Globus pallidus (tissue), 1 donor: Measurements from ENCODE around the gene RAB29.

Experiments used
- DNase-seq: peaks from one replicate; pipeline ENCODE4 v3.0.0-alpha.2; 2015; ENCODE audit warnings: low spot score

Gene RAB29

DNA sequence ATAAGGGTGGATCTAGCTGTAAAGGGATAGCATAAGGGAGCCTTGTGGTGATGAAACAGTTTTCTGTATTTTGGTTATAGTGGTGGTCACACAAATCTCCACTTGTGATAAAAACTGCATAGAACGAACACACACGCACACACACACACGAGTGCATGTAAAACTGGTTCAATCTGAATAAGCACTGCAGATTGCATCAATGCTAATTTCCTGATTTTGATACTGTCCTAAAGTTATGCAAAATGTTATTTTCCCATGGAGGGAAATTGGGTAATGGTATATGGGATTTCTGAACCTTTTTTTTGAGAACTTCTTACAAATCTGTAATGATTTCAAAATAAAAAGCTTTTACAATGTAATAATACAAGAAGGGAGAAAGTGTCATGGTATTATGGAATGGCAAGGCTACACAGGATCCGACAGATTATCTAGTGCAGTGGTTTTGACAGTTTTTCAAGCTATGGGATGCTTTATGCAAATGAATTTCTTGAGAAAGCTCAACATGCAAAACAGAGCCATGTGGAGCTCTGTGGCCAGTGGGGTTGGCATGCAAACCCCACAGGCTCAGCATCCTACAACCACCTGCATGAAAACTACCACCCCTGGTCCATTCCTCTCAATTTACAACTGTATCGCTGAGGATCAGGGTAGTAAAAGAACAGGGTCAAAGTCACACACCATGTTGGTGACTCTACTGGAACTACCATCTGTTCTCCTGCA lies 18.9 kb upstream of the RAB29 start:
- no peak for DNase-seq

DNA sequence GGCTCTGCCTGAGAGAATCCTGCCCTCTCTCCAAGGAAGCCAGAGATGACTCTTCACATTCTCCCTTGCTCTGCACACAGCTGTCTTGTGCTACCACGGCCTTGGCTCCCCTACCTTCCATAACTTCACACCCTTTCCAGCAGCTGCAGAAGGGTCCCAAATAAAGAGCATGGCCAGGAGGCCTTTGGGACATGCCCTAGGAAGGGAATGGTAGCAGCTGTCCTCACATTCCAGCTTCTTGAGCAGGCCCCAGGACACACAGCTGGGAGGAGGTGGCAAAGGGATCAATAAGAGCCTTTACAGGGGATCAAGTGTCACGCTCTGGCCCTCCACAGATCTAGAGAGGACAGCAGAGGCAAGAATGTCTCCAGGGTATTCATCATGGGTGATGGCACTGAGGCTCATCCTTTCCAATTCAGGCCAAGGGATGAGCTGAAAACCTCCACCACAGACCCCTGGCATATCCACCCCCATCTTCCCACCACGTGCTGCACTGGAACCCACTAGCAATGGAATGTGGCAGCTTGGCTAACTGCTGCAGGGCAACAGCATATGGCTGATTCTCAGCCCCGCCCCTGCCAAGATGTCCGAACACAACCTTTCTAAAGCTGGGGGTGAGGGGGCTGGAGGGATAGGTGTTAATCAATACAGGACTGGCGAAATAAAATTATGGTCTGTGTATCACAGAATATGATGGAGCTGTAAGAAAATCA lies 17.8 kb upstream of the RAB29 start:
- DNase-seq = no peak

DNA sequence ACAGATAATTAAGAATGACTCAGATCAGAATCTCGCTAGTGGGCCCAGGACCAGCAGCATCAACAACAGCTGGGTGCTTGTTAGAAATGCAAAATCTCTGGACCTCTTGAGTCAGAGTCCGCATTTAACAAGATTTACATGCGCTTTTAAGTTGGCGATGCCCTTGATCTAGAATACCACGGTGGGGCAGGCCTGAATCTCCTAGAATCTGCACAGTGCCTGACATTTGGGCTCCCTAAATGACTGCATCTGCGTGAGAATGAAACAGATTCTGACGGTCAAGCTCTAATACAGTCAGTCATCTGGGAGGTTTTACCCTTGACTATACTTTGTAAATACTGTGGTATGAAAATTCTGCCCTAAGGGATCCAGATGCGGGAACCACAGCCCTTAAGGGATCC lies 17.2 kb upstream of the RAB29 start:
- DNase-seq = no peak

DNA sequence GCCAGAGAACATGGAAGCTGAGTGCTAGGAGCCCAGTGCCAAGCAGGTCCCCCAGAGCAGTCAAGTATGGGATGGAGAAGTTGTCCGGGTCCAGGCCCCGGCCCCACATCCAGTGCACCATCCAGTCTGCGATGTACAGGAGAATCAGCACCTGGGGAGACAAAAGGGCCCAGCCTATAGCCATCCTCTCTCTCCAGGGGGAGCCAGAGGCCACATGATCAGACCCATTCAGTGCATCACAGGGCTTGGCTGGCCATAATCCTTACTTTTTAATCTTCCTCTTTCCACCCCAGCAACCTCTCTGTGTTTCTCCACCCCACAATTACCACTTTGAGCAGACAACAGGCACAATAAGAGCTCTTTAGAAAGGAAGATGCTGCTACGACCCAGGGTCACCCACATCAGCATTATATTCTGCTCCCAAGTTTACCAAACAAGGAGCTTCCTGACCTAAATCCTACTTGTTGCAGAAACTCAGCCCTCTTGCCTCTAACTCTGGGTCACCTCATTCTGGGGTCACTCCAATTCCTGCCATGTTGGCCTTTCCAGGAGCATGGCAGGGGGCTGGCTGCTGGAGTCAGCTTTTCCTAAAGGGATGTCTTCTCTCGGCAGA lies 16.4 kb upstream of the RAB29 start:
- peak; percentile 80 for DNase-seq

DNA sequence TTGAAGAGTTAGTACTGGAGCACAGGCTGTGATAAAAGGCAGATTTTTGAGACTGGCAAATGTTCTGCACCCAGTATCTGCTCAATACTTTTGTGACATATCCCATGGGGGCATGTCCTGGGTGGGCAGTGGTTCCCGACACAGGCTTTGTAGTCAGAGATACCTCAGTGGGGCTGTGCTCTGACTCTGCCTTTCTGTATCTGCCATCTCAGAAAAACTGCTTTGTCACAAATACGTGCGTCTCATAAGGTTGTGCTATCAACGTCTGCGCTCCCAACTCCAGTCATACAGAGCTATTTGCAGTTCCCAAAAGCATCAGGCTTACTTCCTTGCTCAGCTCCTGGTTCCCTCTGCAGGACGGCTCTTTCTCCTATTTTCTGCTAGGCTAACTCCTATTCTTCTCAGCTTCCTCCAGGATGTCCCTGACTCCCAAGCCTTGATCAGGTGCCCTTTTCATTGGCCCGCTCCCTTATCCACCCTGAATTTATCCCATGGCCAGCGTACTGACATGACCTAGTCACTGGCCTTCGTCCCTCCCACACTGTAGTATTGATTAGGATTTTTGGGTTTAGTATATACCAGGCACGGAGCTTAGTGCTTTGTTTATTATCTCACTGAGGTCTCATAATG lies 12.1 kb upstream of the RAB29 start:
- DNase-seq = no peak

DNA sequence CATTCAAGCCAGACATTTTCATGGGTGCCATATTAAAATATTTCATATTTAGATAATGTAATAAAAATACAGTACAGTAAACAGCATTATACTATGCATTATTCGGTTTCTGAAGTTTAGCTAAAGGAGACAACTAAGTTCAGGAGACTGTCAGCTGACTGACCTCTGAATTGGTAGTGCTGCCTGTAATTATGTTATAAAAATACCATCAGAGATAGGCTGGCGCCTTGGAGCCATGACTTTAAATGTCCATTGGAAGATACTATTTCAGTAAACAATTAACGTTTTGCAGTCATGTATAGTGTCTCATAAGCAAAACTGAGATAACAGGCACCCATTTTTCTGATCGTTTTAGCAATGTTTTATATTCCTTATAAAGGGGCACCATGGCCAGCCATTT lies 11.3 kb upstream of the RAB29 start:
- no peak for DNase-seq

DNA sequence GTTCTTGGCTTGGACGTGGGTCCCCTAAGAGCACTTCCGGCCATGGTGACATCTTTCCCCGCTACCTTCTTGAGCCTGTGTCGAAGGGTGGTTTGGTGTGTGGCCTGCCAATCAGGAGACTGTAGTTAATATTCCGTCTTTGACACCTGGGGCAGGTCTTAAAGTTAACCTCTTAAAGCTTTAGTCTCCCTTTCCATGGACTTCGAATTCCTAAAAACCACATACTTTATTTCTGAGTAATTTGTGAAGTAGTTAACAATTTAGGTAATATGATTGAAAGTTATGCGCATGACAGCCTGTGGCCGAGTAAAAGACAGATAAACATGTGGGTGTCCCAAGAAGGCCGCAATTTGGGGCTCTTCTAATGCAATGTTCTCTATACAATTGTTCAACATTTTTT lies 10.2 kb upstream of the RAB29 start:
- DNase-seq = no peak

DNA sequence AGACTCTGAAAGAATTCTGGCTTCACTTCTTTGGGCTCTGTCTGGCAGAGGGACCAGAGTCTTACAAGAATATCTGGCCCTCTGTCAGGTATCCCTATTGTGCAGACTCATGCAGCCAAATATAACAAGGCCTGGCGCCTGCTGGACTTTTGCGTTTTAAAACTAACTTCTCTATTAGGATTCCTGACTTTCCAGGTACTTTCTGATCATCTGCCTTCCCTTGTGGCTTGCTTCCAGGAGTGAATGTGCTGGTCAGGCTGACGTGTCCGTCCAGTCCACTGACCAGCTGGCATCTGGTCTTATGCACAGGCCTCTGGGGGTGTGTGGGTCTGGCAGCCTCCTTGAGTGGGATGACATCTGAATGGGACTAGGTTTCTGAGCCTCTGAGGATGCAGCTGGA lies 8.6 kb upstream of the RAB29 start:
- no peak for DNase-seq

DNA sequence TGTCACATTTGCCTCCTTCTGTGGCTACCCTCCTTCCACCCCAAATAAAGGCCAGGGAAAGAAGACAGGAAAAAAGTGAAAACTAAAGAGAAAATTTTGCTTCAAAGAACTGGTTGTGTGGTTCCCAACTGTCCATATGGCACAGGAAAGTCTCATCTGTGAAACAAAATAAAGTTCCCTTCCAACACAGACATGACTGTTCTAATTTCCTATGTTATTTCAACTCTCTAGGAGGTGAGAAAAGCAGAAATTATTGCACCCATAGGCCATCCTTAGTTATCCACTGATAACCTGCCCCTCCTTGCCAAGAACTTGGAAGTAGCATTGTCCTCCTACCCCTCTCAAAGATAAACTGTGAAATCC lies 8.1 kb upstream of the RAB29 start:
- DNase-seq = no peak

DNA sequence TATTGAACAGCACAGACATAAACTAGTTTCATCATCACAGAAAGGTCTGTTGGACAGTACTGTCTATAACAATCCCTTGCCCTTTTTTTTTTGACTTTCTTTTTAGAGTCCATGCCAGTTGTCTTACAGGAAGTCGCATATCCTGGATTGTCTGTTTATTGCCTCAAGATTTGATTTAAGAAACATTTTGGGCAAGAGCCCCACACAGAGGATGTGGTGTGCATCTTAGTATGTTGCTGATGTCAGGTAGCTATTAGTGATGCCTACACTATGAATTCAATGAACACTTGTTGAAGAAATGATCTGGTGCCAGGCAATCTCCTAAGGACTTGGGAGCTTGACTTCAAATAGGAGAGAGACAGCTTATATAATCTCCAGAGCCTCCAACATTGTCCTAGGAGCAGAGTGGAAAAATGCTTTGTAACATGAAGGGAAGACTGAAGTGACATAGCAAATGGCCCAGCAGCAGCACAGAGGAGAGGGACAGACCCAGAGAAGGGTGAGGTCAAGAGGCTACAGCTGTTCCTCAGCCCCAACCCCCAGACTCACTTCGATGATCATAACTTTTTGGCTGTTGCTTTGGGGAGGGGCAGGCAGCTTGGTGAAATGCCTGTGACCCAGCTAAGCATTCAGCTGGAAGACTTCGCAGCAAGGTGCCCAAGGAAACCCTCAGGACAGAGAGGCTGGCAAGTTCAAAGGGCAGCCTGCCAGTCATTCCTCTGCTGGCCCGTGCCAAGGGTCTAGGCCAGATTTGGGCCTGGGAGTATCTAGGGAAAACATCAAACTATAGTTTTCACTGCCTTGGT lies 7.5 kb upstream of the RAB29 start:
- no peak for DNase-seq

DNA sequence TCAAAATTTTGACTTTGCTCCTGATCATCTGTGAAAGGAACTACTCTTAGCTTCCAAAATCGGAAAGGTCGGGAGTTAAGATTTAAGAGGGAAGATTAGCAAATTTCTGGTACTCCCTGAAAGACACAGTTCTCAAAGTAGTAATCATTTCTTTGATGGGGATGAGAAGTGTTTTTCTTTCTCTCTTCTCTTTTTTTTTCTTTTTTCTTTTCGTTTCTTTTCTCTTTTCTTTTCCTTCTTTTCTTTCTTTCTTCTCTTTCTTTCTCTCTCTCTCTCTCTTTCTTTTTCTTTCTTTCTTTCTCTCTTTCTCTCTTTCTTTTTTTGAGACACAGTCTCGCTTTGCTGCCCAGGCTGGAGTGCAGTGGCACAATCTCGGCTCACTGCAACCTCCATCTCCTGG lies 5.1 kb upstream of the RAB29 start:
- no peak for DNase-seq

DNA sequence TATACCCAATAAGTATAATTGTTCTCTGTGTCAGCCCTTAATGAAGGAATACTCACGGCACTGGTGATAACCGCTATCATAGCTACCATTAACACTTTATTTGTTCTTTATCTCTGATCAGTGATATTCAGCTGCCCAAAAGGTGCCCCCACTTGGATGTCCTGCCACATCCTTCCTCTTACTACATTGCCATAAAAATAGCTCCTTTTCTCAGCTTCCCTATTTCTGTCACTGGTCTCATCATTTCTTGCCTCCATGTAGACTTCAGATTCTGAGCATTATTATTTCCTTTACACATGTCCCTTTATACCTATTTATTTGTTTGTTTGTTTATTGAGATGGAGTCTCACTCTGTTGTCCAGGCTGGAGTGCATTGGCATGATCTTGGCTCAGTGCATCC lies 2.7 kb upstream of the RAB29 start:
- no peak for DNase-seq

DNA sequence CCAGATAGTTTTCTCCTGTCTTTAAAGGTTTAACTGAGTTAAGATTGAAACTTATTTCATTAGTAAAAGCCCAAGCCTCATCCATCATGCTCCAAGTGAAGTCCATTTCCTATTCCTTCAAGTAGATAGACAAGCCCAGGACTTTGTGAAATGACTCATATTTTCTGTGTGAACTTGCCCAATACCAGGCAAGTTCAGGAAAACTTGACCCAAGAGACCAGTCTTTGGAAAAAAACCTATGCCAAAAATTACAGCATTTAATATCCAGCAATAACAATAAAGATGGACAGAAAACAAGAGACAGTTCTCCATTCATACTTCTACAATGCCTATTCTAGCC lies 405 bp upstream of the RAB29 start:
- DNase-seq = peak; percentile 24

DNA sequence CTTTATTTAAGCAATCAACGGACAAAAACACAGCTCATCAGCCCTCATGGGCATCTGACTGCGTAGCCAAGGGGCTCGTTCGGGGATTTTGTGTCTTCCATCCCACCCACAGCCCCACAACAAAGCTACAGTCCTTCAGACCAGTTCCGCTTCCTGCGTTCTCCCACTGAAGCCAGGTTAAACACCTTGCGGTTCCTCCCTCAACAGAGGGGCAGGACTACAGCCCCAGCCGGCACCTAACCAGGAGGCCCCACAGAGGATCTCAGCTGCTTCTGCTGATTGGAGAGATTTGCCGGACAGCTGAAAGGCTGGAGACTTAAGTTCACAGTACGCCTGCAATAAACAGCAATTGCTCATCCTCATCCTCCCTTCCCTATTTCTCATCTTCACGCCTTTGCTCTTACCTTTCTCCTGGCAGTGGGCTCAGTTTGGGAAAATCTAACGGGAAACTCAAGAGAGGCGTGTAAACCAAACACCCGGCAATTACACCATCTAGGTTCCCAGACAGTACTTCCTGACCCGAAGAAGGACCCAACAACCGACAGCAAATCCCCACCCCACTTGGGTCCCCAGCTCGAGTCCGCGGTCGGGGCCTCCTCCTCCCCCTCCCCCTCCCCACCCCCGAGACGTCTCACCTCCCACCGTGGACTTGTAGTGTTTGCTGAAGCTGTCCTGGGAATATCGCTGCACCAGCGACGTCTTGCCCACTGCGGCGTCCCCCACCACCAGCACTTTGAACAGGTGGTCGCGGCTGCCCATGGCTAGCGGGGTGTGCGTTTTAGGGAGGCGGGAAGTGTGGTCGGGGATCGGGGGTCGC lies 876 bp downstream of the RAB29 start:
- DNase-seq = no peak

DNA sequence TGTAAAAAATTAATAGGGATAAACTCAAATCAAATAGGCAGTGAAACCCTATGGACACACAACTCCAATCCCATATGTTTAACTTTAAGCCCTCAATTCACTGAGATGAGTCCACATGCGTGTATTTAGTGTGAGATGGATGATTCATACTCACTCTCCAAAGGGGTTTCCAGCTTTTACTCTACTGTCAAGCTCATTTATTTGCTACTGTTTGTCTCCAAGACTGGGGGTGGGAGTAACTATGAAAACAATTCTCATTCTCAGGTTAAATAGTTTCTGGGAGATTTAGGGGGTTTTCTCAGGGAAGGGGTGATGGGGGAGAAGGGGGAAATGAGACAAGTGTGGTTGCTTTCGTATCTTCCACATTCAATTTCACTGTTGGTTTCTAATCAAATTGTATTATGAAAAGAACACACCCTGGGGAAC lies 2.7 kb downstream of the RAB29 start:
- DNase-seq = no peak

DNA sequence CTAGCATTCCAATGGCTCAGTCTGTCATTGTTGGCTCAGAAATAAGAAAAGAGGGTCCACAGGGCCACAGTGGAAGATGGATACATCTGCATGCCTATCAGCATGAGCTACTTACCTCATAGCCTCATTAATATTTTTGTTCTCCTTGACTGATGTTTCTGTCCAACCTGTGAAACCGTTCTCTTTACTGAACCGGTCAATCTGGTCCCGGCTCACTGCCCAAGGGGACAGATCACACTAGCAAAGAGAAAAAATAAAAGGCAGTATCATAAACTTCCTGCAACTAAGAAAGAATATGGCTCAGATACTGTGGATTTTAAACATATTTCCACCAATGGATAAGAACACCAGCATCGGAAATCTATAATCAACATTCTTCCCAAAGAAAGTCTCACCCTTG lies 4.7 kb downstream of the RAB29 start:
- no peak for DNase-seq

DNA sequence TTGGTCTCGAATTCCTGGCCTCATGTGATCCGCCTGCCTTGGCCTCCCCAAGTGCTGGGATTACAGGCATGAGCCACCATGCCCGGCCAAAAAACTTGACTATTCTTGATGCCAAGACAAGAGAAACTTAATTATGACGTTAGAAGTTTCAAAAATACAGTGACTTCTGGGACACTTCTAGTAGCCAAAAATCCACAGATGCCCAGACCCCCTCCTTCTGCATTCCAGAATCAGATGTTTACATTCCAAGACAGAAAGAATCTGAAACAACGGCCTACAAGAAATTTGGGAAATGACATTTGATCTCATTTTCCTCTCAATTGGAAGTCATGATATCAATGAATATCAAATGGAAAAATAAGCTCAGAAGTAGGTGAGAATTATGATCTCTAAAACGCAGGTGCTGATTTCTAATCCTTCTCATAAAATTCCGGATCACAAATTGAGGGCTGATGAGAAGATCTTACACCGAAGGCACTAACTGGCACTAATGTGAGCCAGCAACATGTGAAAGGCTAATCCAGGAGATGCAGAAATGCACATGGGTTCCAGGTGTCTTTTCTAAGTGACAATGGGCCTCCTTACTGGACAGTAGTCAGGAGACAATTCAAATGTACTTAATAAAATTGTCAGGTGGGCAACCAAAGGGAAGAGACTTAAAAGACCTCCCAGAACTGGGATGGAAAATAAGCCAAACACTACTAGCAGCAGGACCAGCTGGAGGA lies 5.5 kb downstream of the RAB29 start:
- no peak for DNase-seq

DNA sequence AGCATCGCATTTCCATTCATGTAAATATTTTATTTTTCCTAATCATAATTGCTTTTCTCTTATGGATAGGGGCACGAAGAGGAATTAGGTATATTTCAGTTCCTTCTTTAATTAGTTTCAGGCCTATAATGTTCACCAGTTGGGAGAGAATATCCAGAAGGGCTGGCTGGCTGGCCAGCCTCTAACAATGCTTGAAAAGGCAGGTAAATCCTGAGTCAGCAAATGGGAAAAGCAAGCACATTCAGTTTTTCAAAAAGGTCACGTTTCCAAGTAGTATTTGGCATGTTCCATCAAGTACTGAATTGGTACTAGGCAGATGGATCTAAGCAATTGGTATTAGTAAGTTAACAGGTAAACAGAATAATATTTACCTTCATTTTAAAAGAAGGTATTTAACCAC lies 8.0 kb downstream of the RAB29 start:
- no peak for DNase-seq

DNA sequence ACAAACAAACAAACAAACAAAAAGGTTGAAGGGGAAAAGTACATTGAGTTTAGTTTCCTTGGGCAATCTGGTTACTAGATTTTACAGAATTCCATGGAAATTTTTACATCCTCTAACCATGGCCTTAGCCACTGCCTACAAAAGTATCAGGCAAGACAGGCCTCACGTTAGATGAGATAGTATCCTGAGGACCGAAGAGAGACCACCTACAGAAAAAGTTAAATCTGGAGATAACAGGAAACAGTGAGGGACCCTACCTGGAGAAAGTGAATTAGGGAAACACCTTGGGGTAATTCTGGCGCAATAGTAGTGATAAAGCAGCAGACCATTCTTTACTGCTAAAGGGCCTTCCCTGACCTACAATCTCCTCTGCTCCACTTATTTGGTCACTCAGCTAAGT lies 8.7 kb downstream of the RAB29 start:
- no peak for DNase-seq

DNA sequence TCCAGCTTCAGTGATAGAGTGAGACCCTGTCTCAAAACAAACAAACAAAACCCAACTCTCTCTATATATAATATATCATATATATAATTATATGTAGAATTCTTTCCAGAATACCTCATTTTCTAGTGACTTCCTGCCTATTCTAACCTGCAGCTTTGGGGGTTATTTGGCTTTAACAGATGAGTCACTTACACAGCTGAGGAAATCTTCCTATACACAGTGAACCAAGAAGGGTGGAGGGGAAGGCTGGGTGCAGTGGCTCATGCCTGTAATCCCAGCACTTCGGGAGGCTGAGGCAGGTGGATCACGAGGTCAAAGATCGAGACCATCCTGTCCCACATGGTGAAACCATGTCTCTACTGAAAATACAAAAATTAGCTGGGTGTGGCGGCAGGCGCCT lies 9.2 kb downstream of the RAB29 start:
- DNase-seq = no peak

DNA sequence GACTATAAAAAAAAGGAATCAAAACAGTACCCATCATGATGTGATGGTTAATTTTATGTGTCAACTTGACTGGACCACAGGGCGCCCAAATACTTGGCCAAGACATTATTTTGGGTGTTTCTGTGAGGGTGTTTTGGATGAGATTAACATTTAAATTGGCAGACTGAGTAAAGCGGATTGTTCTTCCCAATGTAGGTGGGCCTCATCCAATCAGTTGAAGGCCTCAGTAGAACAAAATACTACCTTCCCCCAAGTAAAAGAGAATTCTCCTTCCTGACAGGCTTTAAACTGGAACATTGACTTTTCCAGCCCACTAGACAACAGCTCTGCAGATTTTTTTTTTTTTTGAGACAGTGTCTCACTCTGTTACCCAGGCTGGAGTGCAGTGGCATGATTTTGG lies 10.7 kb downstream of the RAB29 start:
- DNase-seq = no peak
